Activated CD8-positive, alpha-beta memory T cell treated with anti-CD3 and anti-CD28 coated beads, Interleukin-2, amount 50 U/mL, for 24 hours (primary cell): ENCODE measurements around the gene MCRS1.
"Not testable (repeated sequence)": the region's sequence is repeated elsewhere in the genome, so short reads cannot be mapped to it uniquely, and the experiment has no call there.

Source experiments
- DNase-seq: peaks from one replicate; pipeline ENCODE4 v3.0.0-alpha.2; 2020; ENCODE audit errors: extremely low read depth

MCRS1 gene

GRCh38 chr12:49540229-49541139 lies 27.5 kb downstream of the MCRS1 start:
- no peak for DNase-seq

DNA sequence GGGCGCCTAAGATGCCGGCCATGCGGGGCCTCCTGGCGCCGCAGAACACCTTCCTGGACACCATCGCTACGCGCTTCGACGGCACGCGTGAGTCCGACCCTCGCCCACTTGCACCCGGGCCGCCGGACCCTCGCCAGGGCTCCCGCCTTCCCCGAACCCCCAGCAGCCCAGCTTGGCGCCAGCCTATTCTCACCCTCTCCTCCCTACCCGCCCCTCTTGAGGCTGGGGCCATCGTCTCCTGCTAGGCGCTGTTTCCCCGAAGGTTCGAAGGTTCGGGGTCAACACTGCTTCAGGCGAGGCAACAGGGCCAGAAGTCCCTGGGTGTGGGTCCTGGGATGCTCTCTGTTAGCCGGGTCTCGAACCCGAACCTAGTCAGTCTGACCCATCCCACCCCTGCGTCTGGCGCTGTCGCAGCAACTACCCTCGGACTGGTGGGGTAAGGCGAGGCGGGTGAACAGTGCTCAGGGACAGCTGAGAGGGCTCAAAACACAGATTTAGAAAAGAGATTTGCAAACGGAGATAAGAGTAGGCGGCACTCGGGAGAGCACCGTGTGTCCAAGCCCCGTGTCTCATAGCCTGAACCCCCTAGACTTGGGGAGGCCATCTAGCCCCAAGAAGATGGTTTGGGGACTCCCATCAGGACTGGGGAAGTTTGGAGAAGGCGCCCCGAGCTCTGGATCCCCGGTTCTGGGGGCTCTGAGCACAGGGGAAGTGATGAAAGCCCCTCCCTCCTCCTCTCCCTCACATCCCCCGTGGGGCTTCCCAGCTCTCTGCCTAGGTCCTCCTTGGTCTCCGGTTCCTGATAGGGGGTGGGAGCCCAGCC lies 28.3 kb downstream of the MCRS1 start:
- no peak for DNase-seq

- DNase-seq = peak; percentile 56
Measured at GRCh38 chr12:49538510-49539403, 29.2 kb downstream of the MCRS1 start, which contains the start of gene KCNH3. KCNH3 (plus strand) TSS chr12:49539030; CDS start chr12:49539417, 387 bp downstream.

DNA sequence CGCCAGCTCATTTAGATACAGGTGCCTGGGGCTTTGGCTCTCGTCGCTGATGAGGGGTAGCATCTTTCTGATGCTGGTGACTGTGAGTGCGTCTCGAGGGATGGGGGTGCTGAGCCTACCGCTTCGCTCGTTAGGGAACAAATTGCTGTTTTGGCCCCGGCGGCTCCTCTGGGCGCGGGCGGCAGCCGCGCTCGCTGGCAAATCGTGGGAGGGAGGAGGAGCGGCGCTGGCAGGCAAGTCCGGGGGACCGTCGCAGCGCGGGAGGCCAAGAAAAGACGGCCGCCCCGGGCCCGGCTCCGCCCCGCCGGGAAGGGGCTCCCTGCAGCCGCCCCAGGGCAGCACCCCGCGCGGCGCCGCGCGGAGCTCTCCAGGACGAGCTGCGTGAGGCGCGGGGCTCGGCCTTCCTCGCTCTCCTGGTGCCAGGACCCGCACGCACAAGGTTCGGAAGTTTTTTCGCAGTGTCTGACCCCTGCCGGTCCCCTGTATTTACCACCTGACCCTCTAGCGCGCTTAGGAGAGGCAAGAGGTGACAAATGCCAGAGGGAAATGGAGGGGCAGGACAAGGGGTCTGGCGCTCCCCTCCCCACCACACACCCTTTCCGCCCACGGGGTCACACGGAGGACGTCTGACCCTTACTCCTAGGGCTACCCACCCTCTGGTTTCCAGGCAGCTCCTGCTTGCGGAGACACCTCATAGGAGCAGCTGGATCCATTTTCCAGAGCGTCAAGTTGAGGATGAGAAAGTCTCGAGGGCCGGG lies 30.0 kb downstream of the MCRS1 start:
- DNase-seq = no peak

DNA sequence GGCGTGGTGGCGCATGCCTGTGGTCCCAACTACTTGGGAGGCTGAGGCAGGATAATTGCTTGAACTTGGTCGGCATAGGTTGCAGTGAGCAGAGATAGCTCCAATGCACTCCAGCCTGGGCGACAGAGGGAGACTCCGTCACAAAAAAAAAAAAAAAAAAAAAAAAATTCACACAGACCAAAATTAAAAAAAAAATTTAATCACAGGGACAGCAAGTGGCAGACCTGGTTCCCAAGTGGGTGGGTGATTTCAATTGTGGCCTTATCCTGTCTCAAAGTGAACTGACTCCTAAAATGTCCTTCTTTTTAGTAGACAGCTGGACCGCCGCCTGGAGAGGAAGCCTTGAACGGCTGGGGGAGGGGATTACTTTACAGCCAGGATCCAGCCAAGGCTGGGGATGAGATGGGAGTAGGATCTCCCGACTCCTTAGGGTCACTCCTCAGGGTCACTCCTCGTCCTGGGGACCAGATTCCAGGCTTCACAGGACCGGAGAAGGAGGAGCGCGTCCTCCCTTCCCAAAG lies 30.7 kb downstream of the MCRS1 start:
- DNase-seq = no peak

DNA sequence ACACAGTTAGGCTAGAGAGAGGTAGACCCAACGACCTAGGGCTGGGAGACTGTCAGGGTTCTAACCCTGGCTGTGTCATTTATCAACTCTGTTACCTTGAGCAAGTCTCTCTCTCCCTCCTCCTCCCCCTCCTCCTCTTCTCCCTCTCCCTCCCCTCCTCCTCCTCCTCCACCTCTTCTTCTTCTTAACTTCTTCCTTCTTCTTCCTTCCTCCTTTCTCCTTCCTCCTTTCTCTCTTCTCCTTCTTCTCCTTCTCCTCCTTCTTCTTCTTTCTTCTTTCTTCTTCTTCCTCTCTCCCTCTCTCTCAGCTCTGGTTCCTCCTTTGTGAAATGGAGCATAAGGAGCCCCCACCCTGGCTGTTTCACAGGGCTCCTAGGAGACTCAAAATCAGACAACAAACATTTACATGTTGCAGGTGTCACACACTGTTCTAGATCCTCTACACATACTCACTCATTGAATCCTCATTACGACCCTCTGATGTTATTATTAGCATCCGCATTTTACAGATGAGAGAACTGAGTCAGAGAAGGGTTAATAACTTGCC lies 31.3 kb downstream of the MCRS1 start:
- DNase-seq = no peak

DNA sequence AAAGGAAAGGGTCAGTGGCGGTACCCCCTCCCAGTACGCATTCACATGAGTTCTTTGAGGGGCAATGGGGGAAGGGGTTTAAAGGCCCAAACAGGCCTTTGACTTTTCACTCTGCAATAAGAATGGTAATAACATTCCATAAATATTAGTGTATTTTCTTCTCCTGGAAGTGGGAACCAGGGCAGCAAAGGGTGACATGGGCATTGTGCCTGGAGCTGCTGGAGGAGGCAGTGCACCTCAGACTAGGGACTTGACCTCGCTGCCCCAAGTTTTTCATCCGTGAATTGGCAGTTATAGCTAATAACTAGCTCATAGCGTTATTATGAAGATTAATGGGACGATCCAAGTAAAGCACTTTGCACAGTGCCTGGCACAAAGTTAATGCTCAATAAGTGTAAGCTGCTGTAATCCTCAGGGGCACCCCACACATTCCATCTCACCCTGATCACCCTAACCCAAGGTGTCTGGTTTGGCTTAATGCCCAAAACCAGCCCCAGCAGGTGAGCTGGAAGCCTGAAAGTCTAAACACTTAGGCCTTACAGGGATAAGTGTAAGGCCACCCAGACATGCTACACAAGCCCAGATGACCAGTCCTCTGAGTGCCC lies 31.9 kb downstream of the MCRS1 start:
- no peak for DNase-seq

DNA sequence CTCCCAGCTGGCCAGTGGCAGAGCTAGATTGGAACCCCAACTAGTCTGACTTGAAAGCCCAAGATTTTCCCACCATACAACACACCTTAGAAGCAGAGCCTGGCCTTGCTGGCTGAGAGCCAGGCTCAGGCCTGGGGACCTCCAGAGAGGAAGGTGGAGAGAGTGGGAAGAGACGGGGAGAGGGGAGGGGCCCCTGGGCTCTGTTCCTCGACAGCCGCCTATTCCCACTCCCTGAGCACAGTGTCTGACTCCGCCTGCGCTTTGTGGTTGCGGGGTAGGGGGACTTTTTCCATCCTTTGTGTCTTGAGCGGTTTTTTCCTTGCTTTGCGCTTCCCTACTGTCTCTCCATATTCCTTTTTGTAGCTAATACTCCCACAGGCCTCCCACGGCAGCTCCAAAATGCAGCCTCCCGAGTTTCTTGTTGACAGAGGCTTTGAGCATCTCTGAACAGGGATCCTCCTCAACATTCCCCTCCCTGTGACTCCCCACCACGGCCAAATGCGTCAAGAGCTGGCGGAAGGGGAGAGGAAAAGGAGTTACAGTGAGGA lies 33.1 kb downstream of the MCRS1 start:
- DNase-seq = no peak

DNA sequence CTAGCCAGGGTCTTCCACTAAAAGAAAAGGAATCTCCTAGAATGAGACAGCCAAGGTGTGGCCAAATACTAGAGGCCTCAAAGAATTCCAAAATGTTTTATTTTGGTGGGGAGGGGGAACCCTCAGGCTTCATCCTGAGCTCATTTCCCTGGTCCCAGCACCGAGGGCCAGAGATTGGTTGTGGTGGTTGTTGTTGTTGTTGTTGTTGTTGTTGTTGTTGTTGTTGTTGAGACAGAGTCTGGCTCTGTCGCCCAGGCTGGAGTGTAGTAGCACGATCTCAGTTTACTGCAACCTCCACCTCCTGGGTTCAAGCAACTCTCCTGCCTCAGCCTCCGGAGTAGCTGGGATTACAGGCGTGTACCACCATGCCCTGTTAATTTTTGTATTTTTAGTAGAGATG lies 33.8 kb downstream of the MCRS1 start:
- DNase-seq = not testable (repeated sequence)

GRCh38 chr12:49533331-49533730 lies 34.6 kb downstream of the MCRS1 start:
- no peak for DNase-seq

DNA sequence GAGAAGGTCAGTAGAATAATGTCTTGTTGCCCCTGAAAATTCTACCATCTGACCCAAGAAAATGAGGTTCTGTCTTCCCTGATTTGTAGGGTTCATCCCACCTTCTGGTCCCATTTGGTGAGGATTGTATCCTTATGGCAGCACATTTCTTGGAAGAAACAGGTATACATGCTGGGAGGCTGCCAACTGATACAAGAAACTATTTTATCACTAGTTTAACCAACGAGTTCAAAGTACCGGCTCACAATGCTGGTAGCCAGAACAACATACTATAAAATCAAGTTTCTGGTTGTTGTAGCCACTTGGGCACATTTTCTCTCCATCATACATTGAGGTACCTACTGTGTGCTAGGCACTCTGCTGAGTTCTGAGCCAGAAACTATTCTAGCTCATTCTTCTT lies 36.2 kb downstream of the MCRS1 start:
- DNase-seq = no peak

GRCh38 chr12:49529414-49529813 lies 38.5 kb downstream of the MCRS1 start:
- DNase-seq = no peak

DNA sequence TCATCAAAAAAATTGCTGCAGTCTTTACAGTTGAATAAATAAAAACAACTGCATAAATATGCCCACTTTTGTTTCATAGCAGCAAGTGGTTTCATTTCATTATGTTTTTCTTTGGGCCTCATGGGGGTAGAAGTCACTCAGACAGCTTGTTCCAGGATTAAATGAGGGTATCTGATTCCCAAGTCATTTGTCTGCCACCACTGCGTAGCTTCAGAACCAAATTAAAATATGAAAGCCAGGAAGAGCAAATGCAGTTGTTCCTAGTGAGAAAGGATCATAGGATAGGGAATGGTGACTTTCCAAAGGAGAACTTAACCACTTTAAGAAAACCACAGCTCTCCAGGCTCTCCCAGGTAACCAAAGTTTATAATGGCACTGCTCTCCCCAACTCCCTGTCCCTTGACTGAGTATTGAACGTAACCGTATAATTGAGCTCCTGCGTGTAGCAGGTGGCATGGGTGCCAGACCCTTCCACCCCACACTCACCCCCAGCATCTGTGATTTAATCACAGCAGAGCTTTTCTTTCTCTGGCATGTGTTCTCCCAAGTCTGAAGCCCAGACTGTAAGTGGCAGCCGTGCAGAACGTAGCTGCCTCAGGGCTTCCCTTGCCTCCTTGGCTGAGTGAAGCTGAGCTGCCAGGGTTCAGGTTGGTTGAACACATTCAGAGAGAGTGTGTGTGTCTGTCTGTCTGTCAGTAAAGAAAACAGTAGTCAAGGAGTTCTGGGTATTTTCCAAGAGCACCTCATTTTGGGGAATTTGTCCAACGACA lies 40.4 kb downstream of the MCRS1 start:
- DNase-seq = no peak

DNA sequence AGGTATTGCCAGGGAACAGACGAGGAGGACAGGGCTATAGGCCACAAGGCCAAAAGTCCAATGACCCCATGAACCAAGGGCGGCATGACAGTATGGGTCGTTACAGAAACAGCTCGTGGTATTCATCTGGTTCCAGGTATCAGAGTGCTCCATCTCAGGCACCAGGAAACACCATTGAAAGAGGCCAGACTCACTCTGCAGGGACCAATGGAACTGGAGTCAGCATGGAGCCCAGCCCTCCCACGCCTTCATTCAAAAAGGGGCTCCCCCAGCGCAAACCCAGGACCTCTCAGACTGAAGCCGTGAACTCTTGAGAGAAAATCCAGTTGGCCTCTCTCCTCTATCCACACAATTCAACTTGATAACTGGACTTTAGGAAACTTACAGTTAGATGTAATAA lies 42.0 kb downstream of the MCRS1 start:
- DNase-seq = no peak

- no peak for DNase-seq
Measured at GRCh38 chr12:49524660-49525324, 43.1 kb downstream of the MCRS1 start.

- DNase-seq = no peak
Measured at GRCh38 chr12:49521389-49521788, 46.6 kb downstream of the MCRS1 start.

DNA sequence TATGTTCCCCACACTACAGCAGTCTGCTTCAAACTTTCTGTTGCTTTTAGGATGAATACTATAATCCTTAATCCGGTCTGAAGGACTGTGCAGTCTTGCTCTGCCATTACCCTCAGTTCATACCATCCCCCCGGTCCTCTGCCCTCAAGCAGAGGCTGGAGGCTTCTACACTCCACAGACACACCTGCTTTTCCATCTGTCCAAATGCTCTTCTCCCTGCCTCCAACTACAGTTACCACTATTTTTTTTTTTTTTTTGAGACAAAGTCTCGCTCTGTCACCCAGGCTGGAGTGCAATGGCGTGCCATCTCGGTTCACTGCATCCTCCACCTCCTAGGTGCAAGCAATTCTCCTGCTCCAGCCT lies 48.4 kb downstream of the MCRS1 start:
- DNase-seq = no peak

GRCh38 chr12:49518914-49519573 lies 48.9 kb downstream of the MCRS1 start:
- DNase-seq = no peak
